HG03175 (cell line): ENCODE results near the gene CBFA2T3.

Experiments used
- ATAC-seq: cut with Tn5 transposase; IDR thresholded peaks from one replicate; pipeline ENCODE4 v1.9.1; 2021; ENCODE audit warnings: mild to moderate bottlenecking, moderate library complexity; ENCODE audit not compliant: unreplicated experiment

The CBFA2T3 gene

GRCh38 chr16:88844419-88845036 is 132.5 kb downstream of the CBFA2T3 start:
- no peak for ATAC-seq

- ATAC-seq = no peak
Measured at GRCh38 chr16:88843256-88843655, 133.8 kb downstream of the CBFA2T3 start.

- no peak for ATAC-seq
Measured at GRCh38 chr16:88842806-88843205, 134.2 kb downstream of the CBFA2T3 start.

GRCh38 chr16:88842308-88842756 is 134.7 kb downstream of the CBFA2T3 start:
- ATAC-seq = no peak

- ATAC-seq = no peak
Measured at GRCh38 chr16:88841521-88842307, 135.3 kb downstream of the CBFA2T3 start.

GRCh38 chr16:88840600-88841215 is 136.3 kb downstream of the CBFA2T3 start:
- no peak for ATAC-seq

GRCh38 chr16:88839745-88840599 is 137.0 kb downstream of the CBFA2T3 start:
- no peak for ATAC-seq

GRCh38 chr16:88839026-88839529 is 137.9 kb downstream of the CBFA2T3 start:
- no peak for ATAC-seq

GRCh38 chr16:88838566-88838965 is 138.4 kb downstream of the CBFA2T3 start:
- ATAC-seq = no peak

- ATAC-seq = no peak
Measured at GRCh38 chr16:88837806-88838205, 139.2 kb downstream of the CBFA2T3 start.

GRCh38 chr16:88836791-88837190 is 140.2 kb downstream of the CBFA2T3 start:
- no peak for ATAC-seq

GRCh38 chr16:88835818-88836217 is 141.2 kb downstream of the CBFA2T3 start:
- ATAC-seq = no peak

- no peak for ATAC-seq
Measured at GRCh38 chr16:88835383-88835782, 141.6 kb downstream of the CBFA2T3 start.

GRCh38 chr16:88834670-88835069 is 142.3 kb downstream of the CBFA2T3 start:
- no peak for ATAC-seq

- ATAC-seq = no peak
Measured at GRCh38 chr16:88833086-88833485, 143.9 kb downstream of the CBFA2T3 start.

GRCh38 chr16:88831838-88832237 is 145.2 kb downstream of the CBFA2T3 start:
- no peak for ATAC-seq

- no peak for ATAC-seq
Measured at GRCh38 chr16:88830783-88831182, 146.2 kb downstream of the CBFA2T3 start.

GRCh38 chr16:88830258-88830657 is 146.7 kb downstream of the CBFA2T3 start:
- no peak for ATAC-seq

- no peak for ATAC-seq
Measured at GRCh38 chr16:88828711-88829110, 148.3 kb downstream of the CBFA2T3 start.

- ATAC-seq = no peak
Measured at GRCh38 chr16:88827727-88828126, 149.3 kb downstream of the CBFA2T3 start.
